Spleen (tissue), 7 donors: ENCODE results near the gene FFAR4.

ENCODE experiments used
- POLR2A ChIP-seq, 3 donors: fragments of 450-650 bp; IDR thresholded peaks; one replicate each; pipeline ENCODE4 v1.5.1; 2017; ENCODE audit warnings: antibody characterized with exemption in 3 of 3, mild to moderate bottlenecking in 1 of 3
- POLR2AphosphoS5 ChIP-seq, 3 donors: sonication (generic); formaldehyde crosslinking; IDR thresholded peaks; one replicate each; pipeline ENCODE4 v1.5.1; 2017; ENCODE audit warnings: antibody characterized with exemption in 3 of 3
- TF ChIP-seq, protein P1 (sequence below), 11 experiments: fragments of 200-600 bp in 7 of 11; fragments of 450-650 bp in 4 of 11; sonication (generic) in 4 of 11; IDR thresholded peaks in 8 of 11; conservative IDR thresholded peaks in 3 of 11; 1 replicate in 7 of 11; 2 replicates in 4 of 11; pipeline versions ENCODE4 v1.4.0 to v1.8.0; 2016 to 2021; ENCODE audit warnings: antibody characterized with exemption in 11 of 11, inconsistent platforms in 4 of 11, mild to moderate bottlenecking in 1 of 11
- donor health status: DM: no; HTN: no; CAD: no; lungs with moderate emphysema.
- donor health status: DM: no; HTN: no; CAD: no.
- donor health status: DM: no; HTN: no; CAD: no.

- TF ChIP-seq, protein P1, sequence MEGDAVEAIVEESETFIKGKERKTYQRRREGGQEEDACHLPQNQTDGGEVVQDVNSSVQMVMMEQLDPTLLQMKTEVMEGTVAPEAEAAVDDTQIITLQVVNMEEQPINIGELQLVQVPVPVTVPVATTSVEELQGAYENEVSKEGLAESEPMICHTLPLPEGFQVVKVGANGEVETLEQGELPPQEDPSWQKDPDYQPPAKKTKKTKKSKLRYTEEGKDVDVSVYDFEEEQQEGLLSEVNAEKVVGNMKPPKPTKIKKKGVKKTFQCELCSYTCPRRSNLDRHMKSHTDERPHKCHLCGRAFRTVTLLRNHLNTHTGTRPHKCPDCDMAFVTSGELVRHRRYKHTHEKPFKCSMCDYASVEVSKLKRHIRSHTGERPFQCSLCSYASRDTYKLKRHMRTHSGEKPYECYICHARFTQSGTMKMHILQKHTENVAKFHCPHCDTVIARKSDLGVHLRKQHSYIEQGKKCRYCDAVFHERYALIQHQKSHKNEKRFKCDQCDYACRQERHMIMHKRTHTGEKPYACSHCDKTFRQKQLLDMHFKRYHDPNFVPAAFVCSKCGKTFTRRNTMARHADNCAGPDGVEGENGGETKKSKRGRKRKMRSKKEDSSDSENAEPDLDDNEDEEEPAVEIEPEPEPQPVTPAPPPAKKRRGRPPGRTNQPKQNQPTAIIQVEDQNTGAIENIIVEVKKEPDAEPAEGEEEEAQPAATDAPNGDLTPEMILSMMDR (IDR thresholded peaks at IDR 0.05 in 8 of 11, conservative IDR thresholded peaks at IDR 0.05 in 3 of 11): no peak
- no peak for TF ChIP-seq POLR2A (IDR thresholded peaks at IDR 0.05)
- TF ChIP-seq POLR2AphosphoS5 (IDR thresholded peaks at IDR 0.05): no peak
Measured at GRCh38 chr10:93579985-93580711, 13.7 kb downstream of the FFAR4 start.
